HG02884 (cell line): ENCODE measurements around the gene PAGE2B.
"Not testable (repeated sequence)": the region's sequence is repeated elsewhere in the genome, so short reads cannot be mapped to it uniquely, and the experiment has no call there.

Experiments
- ATAC-seq: cut with Tn5 transposase; IDR thresholded peaks from one replicate; pipeline ENCODE4 v1.9.1; 2021; ENCODE audit warnings: mild to moderate bottlenecking, moderate library complexity; ENCODE audit not compliant: unreplicated experiment

The PAGE2B gene

GRCh38 chrX:55107911-55108310 is 33.1 kb downstream of the PAGE2B start:
- ATAC-seq: no peak

GRCh38 chrX:55109306-55109705 is 34.5 kb downstream of the PAGE2B start:
- no peak for ATAC-seq

- ATAC-seq: no peak
Observed at GRCh38 chrX:55111578-55112254, 36.9 kb downstream of the PAGE2B start.

- not testable (repeated sequence) for ATAC-seq
Observed at GRCh38 chrX:55116589-55116988, 41.8 kb downstream of the PAGE2B start.

GRCh38 chrX:55118574-55118973 is 43.7 kb downstream of the PAGE2B start:
- no peak for ATAC-seq

- ATAC-seq: no peak
Observed at GRCh38 chrX:55119271-55119670, 44.4 kb downstream of the PAGE2B start.

- ATAC-seq: no peak
Observed at GRCh38 chrX:55119712-55120111, 44.9 kb downstream of the PAGE2B start.

- no peak for ATAC-seq
Observed at GRCh38 chrX:55120761-55121358, 46.0 kb downstream of the PAGE2B start.

DNA sequence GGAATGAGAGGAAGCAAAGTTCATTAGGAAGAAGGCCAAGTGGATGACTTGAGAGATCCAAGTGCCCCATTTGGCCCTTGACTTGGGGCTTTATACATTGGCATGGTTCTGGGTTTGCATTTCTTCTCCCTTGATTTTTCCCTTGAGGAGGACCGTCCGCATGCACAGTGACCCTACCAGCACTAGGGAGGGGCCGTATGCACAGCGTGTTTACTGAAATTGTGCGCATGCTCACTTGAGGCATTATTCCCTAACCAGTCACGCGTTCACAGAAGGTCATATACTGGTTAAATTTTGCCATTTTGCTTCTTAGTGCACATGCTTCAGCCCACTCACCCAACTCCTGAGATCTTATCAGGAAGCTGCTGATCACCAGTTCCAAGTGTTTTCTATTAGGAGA is 49.1 kb downstream of the PAGE2B start:
- ATAC-seq: no peak

DNA sequence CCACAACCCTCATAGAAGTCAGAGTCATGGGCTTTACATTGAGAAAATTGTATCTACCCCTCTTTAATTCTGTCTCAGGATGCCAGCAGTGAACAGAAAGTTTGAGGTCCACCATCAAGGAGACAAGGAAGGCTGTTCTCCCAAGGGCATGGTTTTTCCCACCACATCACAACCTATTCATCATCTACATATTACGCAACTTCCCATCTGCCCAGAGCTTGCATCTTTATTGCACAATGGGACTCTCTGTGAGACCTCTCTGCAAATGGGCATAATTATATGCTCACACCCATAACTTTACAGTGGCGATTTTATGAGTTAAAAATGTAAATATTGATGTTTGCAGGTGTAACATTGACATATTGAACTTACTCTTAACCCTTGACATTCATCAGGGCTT is 52.9 kb downstream of the PAGE2B start:
- ATAC-seq: no peak
